GM19467 (cell line): ENCODE data around the gene MARK3.

Experiments used
- ATAC-seq: cut with Tn5 transposase; IDR thresholded peaks from one replicate; pipeline ENCODE4 v1.9.1; 2021; ENCODE audit warnings: mild to moderate bottlenecking, moderate library complexity; ENCODE audit not compliant: unreplicated experiment

Gene MARK3

DNA sequence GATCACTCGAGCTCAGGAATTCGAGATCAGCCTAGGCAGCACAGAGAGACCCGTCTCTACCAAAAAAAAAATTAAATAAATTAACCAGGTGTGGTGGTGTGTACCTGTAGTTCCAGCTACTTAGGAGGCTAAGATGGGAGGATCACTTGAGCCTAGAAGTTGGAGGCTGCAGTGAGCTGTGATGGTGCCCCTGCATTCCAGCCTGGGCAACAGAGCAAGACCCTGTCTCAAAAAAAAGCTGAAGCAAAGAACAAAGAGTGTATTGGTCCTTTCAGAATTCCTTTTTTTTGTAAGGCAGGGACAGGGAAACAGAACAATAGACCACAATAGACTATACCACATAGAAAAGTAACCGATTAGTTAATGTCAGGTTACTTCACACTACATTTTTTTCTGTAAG, 47.4 kb downstream of the MARK3 start:
- ATAC-seq, result no peak

DNA sequence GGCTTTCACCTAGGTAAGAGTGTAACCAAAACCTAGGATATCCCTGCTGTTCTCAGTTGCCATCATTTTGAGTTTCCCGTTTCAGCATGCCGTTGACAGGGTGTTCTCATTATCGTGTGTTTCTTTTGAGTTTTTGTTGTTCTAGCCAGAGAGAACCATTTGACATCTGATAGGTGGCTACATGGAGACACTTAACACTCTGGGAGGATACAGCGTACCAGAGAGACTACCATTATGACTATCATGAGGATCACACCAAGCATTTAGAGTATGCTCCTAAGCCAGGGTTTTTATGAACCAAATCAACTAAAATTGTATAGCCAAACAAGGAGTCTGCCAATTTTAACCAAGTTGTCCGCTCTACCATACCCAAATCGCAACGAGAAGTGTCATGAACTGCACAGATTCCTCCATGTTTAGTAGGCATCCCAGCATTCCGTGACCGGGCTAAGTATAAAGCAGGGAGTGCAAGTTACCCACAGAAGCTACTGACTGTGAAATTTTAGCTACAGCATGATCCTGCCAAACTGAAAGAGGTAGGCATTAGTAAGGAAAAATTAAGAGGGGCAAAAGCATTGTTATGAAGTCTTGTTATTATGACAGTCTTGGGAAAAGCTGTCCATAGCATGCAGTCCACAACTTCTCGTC, 48.8 kb downstream of the MARK3 start:
- no peak for ATAC-seq

DNA sequence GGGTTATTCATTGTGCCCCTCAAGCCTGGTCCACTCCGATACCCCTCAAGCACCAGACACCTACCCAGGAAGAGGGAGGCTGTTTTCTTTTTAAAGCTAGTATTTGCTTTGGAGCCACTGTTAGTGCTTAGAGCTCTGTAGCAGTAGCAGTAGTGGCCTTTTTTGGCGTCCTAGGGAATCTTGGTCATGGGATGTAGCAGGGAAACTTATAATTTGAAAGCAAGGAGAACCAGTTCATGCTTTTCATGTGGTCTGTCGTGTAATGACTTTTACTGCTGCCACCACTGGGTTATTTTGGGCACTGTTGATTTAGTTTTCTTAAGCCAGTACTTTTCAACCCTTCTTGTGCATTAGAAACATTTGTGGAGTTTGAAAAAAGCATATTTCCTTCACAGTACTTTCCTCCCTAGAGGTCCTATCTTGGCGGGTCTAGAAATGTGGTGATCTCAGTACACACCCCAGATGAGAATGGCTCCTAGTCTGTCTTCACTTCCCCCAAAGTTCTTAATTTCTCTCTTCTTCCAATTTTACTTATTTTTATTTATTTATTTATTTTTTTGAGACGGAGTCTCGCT, 49.7 kb downstream of the MARK3 start:
- no peak for ATAC-seq

DNA sequence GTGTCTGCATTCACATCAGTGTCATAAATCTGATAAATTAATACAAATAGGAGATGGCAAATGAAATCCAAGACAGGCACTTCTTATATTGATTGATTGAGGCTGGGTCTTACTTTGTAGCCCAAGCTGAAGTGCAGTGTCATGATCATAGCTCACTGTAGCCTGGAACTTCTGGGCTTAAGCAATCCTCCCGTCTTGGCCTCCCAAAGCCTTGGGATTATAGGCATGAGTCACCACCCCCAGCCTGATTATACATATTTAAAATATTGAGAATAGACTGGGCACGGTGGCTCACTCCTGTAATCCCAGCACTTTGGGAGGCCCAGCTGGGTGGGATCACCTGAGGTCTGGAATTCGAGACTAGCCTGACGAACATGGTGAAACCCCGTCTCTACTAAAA, 51.3 kb downstream of the MARK3 start:
- ATAC-seq, result no peak

DNA sequence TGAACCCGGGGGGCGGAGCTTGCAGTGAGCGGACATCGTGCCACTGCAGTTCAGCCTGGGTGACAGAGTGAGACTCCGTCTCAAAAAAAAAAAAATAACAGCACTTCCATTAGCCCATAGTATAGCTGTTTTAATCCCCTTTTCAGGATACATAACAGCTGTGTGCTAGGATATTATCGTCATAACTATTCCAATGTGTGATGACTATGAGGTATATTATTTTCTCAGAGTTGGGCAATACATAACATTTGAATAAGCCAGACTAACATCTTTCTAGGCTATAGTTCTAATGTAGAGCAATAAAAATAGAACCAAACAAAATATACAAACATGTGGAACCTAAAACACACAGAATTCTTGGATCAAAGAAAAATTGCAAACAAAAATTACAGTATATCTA, 57.1 kb downstream of the MARK3 start:
- no peak for ATAC-seq

DNA sequence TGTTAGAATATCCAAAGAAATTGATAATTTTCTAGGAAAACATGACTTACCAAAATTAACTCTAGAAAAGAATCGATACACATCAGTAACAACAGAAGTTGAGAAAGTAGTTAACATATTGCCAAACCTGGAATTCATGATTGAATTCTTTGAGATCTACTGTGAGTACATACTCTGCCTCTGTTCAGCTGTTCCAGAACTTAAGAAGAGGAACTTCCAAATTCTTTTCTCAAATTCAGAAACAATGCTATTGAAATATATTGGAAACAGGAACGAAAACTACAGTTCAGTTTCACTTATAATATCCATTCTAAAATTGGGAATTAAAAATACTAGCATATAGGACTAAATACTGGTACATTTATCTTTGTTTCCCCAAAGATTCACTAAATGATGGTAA, 57.9 kb downstream of the MARK3 start:
- no peak for ATAC-seq

DNA sequence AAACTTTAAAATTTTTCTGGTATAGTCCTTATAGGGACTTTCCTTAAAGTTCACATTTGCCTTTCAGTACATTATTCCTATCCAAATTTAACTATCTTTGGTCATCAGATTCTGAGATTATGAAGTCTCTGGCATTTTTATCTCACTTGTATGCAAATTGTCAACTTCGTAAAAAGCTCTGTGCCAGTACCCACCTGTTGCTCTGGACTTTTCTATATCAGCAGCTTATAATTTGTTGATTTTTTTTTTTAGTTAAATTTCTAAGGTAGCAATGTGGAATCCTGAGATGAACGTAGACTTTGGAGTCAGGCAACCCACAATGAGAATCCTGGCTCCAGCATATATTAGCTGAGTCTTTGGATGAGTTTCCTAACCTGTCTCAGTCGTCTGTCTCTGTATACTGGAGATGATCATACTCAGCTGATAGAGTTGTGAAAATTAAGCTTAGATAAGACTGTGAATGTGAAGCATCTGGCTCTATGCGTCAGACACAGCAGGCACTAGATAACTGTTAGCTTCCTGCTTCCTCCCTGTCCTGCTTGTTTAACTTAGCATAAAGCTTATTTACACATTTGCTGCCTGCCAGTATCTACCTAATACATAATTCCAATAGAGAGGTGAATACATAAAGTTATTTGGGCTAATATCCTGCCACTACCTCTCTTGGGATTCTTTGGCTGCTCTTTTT, 59.8 kb downstream of the MARK3 start:
- ATAC-seq, result no peak

DNA sequence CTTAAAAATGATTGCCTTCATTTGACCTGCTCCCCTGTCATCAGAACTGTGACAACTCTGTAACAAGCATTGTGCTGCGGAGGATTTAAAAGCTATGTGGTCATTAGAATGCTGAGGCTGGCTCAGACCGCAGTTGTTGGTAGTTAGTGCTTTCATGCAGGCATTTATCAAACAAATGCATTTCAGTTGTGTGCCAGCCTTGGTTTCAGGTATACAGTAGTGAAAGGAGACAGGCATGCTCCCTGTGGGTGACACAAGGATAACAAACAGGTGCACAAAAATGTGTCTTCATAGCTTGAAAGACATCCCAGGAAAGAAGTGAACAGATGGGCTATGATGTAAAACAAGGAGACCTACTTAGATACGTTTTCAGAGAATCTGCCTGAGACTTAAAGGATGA, 60.6 kb downstream of the MARK3 start:
- no peak for ATAC-seq

DNA sequence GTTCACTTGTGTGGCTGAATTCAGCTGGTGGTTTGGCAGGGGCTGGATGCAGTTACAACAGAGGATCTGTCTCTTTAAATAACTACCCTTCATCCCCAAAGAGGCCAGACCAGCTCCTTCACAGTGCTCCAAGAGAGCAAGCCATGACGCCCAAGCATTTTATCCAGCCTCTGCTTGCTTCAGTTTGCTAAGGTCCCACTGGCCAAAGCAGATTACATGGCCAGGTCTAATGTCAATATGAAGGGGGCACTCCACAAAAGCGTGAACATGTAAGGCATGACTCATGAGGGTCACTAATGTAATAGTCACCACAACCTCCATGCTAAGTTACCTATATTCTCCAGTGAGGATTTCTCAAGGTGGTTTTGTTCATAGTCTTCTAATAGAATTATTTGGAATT, 62.9 kb downstream of the MARK3 start:
- no peak for ATAC-seq

DNA sequence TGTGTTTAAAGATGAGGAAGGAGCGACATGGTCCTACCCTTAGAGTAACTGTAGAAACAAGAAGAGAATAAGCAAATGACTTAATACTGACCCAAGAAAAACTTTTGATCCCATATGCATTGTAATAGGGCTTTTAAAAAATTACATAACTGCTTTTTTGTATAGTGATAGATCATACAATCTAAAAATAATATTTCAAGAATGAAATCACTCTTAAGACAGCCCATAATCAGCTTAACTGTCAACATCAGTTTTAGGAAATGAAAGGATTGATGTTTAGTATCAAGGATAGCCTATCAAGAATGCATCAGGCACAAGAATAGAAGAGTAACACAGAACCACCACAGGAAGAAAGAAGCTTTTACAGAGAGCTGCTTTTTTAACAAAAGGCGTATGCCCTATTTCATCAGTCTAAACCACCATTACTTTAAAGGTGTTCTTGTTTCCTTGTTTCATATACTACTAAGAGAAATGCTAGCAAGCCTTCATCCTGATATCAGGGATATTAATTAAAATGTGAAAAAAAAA, 64.5 kb downstream of the MARK3 start:
- ATAC-seq, result no peak

DNA sequence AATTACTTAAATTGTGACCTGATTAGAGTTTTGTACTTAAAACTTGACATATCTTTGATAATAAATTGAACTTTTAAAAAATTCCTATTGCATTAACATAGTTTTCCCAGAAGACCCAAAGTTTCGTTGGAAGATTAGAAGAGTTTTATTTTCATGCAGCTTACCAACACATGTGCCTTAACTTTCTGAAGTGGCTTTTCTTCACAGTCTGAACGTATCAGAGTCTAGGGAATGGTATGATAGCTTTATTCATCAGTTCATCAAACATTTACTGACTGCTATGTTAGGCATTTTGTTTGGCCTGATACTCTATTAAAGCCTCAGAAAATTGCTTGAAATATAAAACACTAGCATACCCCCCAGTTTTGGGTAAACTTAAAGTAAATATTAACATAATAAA, 65.2 kb downstream of the MARK3 start:
- no peak for ATAC-seq

DNA sequence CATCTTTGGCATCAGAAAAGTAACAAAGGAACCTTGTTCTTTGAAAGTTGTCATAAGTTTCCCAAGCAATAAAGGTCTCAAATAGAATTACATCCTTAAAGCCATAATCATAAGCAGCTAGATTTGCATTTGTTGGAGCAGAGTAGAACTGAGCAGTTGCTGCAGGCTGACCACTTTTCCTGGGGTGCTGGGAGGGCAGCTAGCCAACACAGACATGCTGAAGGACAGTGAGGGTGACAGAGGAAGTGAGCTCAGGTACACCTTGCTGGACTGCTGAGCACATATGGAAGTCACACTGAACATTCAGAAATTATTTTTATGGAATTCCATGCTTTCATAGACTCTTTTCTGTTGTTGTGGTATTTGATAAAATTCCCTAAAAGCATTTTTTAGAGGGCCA, 66.2 kb downstream of the MARK3 start:
- no peak for ATAC-seq

DNA sequence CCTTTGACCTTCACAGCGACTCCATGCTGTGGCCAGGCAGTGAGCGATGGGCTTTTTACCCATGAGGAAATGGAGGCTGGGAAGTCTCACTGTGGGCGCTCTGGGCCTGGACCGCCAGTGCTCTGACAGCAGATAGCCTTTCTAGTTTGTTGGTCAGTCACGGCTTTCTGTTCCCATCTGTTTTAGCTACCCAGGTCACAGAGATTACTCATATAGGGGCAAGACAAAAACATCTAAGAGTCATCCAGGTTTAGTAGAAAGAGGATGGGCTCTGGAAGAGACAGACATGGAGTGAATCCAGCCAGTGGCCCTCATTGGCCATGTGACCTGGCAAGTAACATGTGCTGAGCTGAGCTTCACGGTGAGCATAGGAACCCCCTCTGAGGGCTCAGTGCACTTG, 68.6 kb downstream of the MARK3 start:
- no peak for ATAC-seq

DNA sequence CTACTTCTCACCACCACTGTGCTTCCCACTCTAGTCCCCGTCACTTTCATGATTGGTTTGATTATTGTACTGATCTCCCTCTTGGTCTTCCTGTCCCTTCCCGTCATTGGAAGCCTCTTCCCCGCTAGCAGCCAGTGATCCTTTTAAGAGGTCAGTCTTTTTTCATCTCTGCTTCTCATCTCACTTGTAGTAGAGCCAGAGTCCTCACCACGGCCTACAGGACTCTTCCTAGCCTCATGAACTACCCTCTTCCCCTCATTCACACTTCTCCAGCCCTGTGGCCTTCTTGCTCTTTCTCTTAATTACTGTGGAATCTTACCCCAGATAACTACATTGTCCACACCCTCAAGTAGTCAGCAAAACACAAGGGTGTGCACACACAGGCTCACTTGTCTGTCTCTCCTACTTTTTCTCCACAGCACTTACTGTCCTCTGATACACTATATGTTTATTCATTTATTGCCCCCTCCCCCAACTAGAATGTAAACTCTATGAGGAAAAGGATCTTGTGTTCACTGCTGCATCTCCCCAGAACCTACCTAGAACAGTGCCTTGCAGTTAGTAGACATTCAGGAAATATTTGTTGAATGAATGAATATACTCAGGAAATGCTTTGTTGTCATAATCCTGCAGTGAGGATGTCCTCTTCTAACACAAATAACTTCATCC, 71.1 kb downstream of the MARK3 start:
- ATAC-seq, result no peak

DNA sequence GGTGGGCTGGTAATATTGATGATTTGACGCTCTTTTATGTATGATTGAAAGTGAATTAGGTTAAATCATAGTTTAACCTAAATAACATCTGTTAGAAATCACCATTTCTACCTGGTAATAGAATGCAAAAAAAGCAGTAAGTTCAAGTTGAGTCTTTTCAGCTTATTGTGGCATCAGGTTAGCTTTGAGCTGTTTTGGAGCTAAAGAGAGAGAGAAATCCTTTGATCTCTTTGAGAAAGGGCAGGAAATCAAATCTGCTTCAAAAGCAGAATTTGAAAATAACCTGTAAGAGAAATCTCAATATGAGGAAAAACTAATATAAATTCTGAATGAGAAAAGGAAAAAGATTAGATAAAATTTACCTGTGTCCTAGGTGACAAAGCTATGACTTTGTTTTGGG, 75.2 kb downstream of the MARK3 start:
- no peak for ATAC-seq

DNA sequence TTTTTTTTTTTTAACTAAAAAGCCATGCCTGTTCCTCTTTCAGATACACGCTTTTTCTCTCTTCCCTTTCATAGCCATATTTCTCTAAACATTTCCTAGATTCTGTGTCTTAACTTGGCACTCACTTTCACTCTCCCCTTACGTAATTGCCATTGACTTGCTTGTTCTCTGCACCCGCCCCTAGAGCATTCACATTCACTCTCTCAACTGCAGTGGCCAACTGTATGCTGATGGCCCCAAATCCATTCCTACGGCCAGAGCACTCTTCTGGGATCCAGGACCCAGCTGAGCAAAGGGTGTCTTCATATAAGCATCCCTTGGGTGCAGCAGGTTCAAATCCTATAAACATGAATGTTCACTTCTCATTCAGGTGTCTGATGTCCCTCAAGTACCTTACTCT, 77.9 kb downstream of the MARK3 start:
- ATAC-seq, result no peak

DNA sequence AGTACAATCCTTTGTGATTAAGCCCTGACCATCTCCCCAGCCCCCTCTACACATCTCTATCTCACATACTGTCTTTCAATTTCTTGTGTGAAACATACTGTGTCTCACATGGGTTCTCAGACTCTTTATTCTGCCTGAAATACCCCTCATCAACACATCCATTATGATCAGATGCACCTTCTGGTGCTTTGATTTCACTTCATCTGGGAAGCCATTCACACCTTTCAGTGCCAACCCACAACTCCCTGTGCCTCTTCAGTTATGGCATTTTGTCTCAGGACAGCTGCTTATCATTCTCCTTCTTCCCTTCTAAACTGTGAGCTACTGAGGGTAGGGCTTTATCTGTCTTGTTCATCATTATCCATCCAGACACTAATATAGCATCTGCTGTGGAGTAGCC, 78.6 kb downstream of the MARK3 start:
- ATAC-seq, result no peak

DNA sequence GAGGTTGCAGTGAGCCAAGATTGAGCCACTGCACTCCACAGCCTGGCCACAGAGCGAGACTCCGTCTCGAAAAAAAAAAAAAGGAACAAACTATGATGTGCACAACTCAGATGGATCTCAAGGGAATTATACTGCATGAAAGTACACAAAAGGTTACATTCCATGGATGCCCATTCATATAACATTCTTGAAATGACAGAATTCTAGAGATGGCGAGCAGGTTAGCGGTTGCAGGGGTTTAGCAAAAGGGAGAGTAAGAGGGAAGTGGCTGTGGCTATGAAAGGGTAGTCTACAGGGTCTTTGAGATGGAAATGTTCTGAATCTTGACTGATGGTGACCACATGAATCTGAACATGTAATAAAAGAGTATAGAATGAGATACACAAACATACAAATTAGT, 87.7 kb downstream of the MARK3 start:
- no peak for ATAC-seq

DNA sequence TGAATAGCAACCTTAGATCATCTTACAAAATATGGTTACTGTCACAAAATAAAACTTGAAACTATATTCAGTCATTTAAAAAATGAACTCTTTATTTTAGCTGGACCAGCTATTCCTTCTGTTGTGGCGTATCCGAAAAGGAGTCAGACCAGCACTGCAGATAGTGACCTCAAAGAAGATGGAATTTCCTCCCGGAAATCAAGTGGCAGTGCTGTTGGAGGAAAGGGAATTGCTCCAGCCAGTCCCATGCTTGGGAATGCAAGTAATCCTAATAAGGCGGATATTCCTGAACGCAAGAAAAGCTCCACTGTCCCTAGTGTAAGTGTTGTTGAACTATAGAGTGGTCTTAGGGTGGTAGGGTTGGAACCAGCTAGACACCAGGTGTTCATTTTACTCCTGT, 89.7 kb downstream of the MARK3 start:
- no peak for ATAC-seq

DNA sequence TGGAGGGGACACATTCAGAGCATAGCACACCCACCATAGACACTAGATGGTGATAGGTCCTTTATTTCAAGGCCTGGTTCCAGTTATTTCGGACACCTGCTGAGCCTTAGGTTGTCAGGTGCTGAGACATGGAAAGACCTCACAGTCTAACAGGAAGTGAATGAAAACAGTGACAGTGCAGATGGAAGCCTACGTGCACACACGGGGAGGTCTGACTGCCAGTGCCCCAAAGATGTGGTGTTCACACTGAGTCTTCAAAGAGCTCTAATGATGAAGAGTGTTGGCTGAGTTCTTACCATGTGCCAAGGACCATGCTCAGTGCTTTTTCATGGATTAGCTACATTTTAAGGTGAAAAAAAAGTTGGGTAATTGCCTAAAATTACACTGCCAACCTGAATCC, 90.8 kb downstream of the MARK3 start:
- no peak for ATAC-seq

DNA sequence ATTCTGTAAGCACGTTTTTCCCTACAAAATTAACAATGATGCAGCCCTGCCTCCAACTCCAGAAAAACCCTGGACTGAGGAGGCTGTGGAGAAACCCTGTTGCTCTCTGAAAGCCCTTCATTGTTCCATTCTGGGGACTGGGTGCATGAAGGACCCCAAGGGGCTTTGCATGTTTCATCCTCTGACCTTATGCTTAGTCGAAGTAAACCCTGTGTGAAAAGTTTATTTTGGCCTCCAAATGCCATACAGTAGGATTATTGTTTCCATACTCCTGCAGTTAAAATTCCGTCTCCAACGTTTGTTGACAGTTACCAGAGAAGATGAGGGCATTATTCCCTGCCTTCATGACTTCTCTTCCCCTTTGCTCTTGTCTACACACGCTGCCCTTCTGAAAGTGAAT, 91.4 kb downstream of the MARK3 start:
- ATAC-seq, result no peak

DNA sequence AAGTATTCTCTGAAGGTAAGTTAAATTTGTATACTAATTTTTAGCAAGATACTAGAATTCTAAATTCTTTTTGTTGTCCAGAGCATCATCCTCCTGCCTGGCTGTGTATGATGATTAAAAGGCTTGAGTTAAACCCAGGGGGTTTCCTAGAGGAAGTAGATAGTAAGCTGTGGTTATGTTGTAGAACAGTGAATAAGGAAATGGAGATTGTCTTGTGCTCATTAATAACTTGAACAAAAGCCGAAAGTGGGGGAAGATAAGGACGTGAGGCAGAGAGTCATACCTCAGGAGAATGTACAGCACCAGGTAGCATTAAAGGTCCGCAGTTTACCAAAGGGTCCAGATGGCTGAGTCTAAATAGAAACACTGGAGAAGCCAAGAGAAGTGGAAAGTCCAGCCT, 95.4 kb downstream of the MARK3 start:
- no peak for ATAC-seq
